ENCODE measurements around the gene RFLNA. TPM values are rescaled to one million over a fixed set of nuclear protein-coding genes. Genes with fewer than 3 reads are reported as not detected.

Gene RFLNA
- total RNA-seq, 1 donor from 2014 or later = 1.4 TPM

GRCh38 chr12:124251186-124251585 lies 43.7 kb upstream of the RFLNA start:
- DNase-seq (ENCODE audit: low spot score) = no peak
- Histone ChIP-seq H3K79me2 (ENCODE audit: low read depth) (no peaks in the 10 kb centered on the region), H4K20me1 (ENCODE audit: low read depth) (no peaks in the 10 kb centered on the region), H3K4me3 (no peak overlapping the region), H3F3A (ENCODE audit: low read depth) (no peaks in the 10 kb centered on the region), H3K4me1 (no peaks in the 10 kb centered on the region), H3K27ac (no peak overlapping the region), H3K9ac (no peak overlapping the region), H2AFZ (replicated peaks) (no peak overlapping the region), H3K9me3 (ENCODE audit: low read depth) (no peaks in the 10 kb centered on the region), H3K27me3 (no peaks in the 10 kb centered on the region), H3K36me3 (no peaks in the 10 kb centered on the region), H3K4me2 (no peak overlapping the region)
- H3K4me3 Mint-ChIP-seq = no peak overlapping the region
- H3K4me1 Mint-ChIP-seq = peaks cover 13% of the 10 kb centered on the region
- H3K27ac Mint-ChIP-seq = no peak overlapping the region
- H3K36me3 Mint-ChIP-seq = no peaks in the 10 kb centered on the region
- H3K9me3 Mint-ChIP-seq = peaks cover 9% of the 10 kb centered on the region
- TF ChIP-seq EZH2 (IDR thresholded peaks at IDR 0.05) (no peak), EZH2phosphoT487 (IDR thresholded peaks at IDR 0.05) (no peak), CTCF (IDR thresholded peaks at IDR 0.05) (no peak)
- peaks cover 4% of the 10 kb centered on the region for H3K27me3 Mint-ChIP-seq (ENCODE audit: insufficient read depth, low read depth)

- no peak overlapping the region for H3K4me3 ChIP-seq
- no peak for DNase-seq (ENCODE audit: low spot score)
- H3K27me3 ChIP-seq = no peaks in the 10 kb centered on the region
- H3K36me3 ChIP-seq = no peaks in the 10 kb centered on the region
- H3K79me2 ChIP-seq (ENCODE audit: low read depth) = no peaks in the 10 kb centered on the region
- H3K4me1 ChIP-seq = no peaks in the 10 kb centered on the region
- TF ChIP-seq EZH2 (IDR thresholded peaks at IDR 0.05) (no peak), EZH2phosphoT487 (IDR thresholded peaks at IDR 0.05) (no peak)
- H3K9me3 Mint-ChIP-seq = no peaks in the 10 kb centered on the region
- no peak overlapping the region for H3K27ac Mint-ChIP-seq
- H3K27me3 Mint-ChIP-seq (ENCODE audit: insufficient read depth, low read depth) = peaks cover 2% of the 10 kb centered on the region
- H3K9me3 ChIP-seq (ENCODE audit: low read depth) = no peaks in the 10 kb centered on the region
- H3K4me3 Mint-ChIP-seq = no peak overlapping the region
- no peaks in the 10 kb centered on the region for H3K36me3 Mint-ChIP-seq
- H3K9ac ChIP-seq = no peak overlapping the region
- no peak overlapping the region for H3K27ac ChIP-seq
- H3F3A ChIP-seq (ENCODE audit: low read depth) = no peaks in the 10 kb centered on the region
- no peak overlapping the region for H3K4me2 ChIP-seq
- no peaks in the 10 kb centered on the region for H4K20me1 ChIP-seq (ENCODE audit: low read depth)
- H2AFZ ChIP-seq (replicated peaks) = no peak overlapping the region
- peaks cover 13% of the 10 kb centered on the region for H3K4me1 Mint-ChIP-seq
These were observed 41.9 kb upstream of the RFLNA start for GRCh38 chr12:124252964-124253363.

GRCh38 chr12:124254126-124254525 lies 40.8 kb upstream of the RFLNA start:
- Mint-ChIP-seq H3K36me3 (no peaks in the 10 kb centered on the region), H3K9me3 (no peaks in the 10 kb centered on the region), H3K27me3 (ENCODE audit: insufficient read depth, low read depth) (peaks cover 2% of the 10 kb centered on the region), H3K4me1 (peaks cover 9% of the 10 kb centered on the region), H3K27ac (no peak overlapping the region), H3K4me3 (no peak overlapping the region)
- TF ChIP-seq EZH2 (IDR thresholded peaks at IDR 0.05) (no peak), EZH2phosphoT487 (IDR thresholded peaks at IDR 0.05) (no peak), CTCF (IDR thresholded peaks at IDR 0.05) (no peak)
- Histone ChIP-seq H4K20me1 (ENCODE audit: low read depth) (no peaks in the 10 kb centered on the region), H3K9me3 (ENCODE audit: low read depth) (no peaks in the 10 kb centered on the region), H3F3A (ENCODE audit: low read depth) (no peaks in the 10 kb centered on the region), H2AFZ (replicated peaks) (no peak overlapping the region), H3K36me3 (no peaks in the 10 kb centered on the region), H3K27me3 (no peaks in the 10 kb centered on the region), H3K4me3 (no peak overlapping the region), H3K4me2 (no peak overlapping the region), H3K9ac (no peak overlapping the region), H3K79me2 (ENCODE audit: low read depth) (no peaks in the 10 kb centered on the region), H3K4me1 (no peaks in the 10 kb centered on the region), H3K27ac (no peak overlapping the region)
- no peak for DNase-seq (ENCODE audit: low spot score)

GRCh38 chr12:124259154-124260066 lies 35.5 kb upstream of the RFLNA start:
- Histone ChIP-seq H3K9me3 (ENCODE audit: low read depth) (no peaks in the 10 kb centered on the region), H3K4me2 (no peak overlapping the region), H3K27me3 (no peaks in the 10 kb centered on the region), H3K36me3 (no peaks in the 10 kb centered on the region), H3K4me3 (no peak overlapping the region), H2AFZ (replicated peaks) (no peak overlapping the region), H3F3A (ENCODE audit: low read depth) (no peaks in the 10 kb centered on the region), H3K27ac (no peak overlapping the region), H4K20me1 (ENCODE audit: low read depth) (no peaks in the 10 kb centered on the region), H3K4me1 (no peaks in the 10 kb centered on the region), H3K79me2 (ENCODE audit: low read depth) (no peaks in the 10 kb centered on the region), H3K9ac (no peak overlapping the region)
- DNase-seq (ENCODE audit: low spot score) = no peak
- Mint-ChIP-seq H3K9me3 (no peaks in the 10 kb centered on the region), H3K27me3 (ENCODE audit: insufficient read depth, low read depth) (peaks cover 5% of the 10 kb centered on the region), H3K4me1 (peaks cover 11% of the 10 kb centered on the region), H3K27ac (no peak overlapping the region), H3K4me3 (no peak overlapping the region), H3K36me3 (no peaks in the 10 kb centered on the region)
- no peak for TF ChIP-seq EZH2 (IDR thresholded peaks at IDR 0.05)
- no peak for TF ChIP-seq CTCF (IDR thresholded peaks at IDR 0.05)
- no peak for TF ChIP-seq EZH2phosphoT487 (IDR thresholded peaks at IDR 0.05)
